ENCODE measurements around the gene OR10A4. TPM values are rescaled to one million over a fixed set of nuclear protein-coding genes. Genes with fewer than 3 reads are reported as not detected.
A peak's percentile ranks its signal among the peaks of the same experiment; 100 is the strongest.

Gene OR10A4
- total and polyA plus RNA-seq, 8 donors: not detected

- DNase-seq (no peak), FAIRE-seq (no peak), ATAC-seq (no peak)
- H3K4me3 ChIP-seq: no peak overlapping the region
- H3K9me3 ChIP-seq: no peaks in the 10 kb centered on the region
- intact Hi-C loops (cut with DNase I): no loop called here
- WGBS, 2 donors: 83 to 84% methylated on average over 3 of the region's 3 CpGs
- no peaks in the 10 kb centered on the region for H3K36me3 ChIP-seq
- no peaks in the 10 kb centered on the region for H3K27me3 ChIP-seq
- H3K4me1 ChIP-seq: no peaks in the 10 kb centered on the region
- no peak for TF ChIP-seq CTCF (IDR thresholded peaks at IDR 0.05)
- H3K27ac ChIP-seq: no peak overlapping the region
These were observed 35.0 kb downstream of the OR10A4 start for GRCh38 chr11:6911378-6911777.

GRCh38 chr11:6911948-6912347 lies 35.5 kb downstream of the OR10A4 start:
- Histone ChIP-seq H3K4me1 (no peaks in the 10 kb centered on the region), H3K27ac (no peak overlapping the region), H3K36me3 (no peaks in the 10 kb centered on the region), H3K9me3 (no peaks in the 10 kb centered on the region), H3K4me3 (no peak overlapping the region), H3K27me3 (no peaks in the 10 kb centered on the region)
- FAIRE-seq: no peak
- intact Hi-C loops (cut with DNase I): no loop called here
- ATAC-seq: peak; percentile 20 to 70 (median 38)
- peak in 3 of 6 donors; percentile 12 to 38 (median 23) for DNase-seq
- no peak for TF ChIP-seq CTCF (IDR thresholded peaks at IDR 0.05)
- WGBS, 2 donors: 37 to 39% methylated on average over 3 of the region's 3 CpGs

GRCh38 chr11:6919698-6920097 lies 43.3 kb downstream of the OR10A4 start:
- Histone ChIP-seq H3K4me1 (no peaks in the 10 kb centered on the region), H3K27ac (no peak overlapping the region), H3K4me3 (no peak overlapping the region), H3K9me3 (no peaks in the 10 kb centered on the region), H3K36me3 (no peaks in the 10 kb centered on the region), H3K27me3 (no peaks in the 10 kb centered on the region)
- no peak for DNase-seq
- 31 to 44% methylated on average over 2 of the region's 2 CpGs for WGBS, 2 donors
- FAIRE-seq: no peak
- intact Hi-C loops (cut with DNase I): no loop called here
- ATAC-seq: no peak
- TF ChIP-seq CTCF (IDR thresholded peaks at IDR 0.05): no peak

GRCh38 chr11:6920702-6921101 lies 44.3 kb downstream of the OR10A4 start, which contains the start of gene OR2D3:
TSS of gene OR2D3 (plus strand) at chr11:6921002. CDS start at chr11:6921002, 0 bp downstream.
- H3K36me3 ChIP-seq: no peaks in the 10 kb centered on the region
- TF ChIP-seq CTCF (IDR thresholded peaks at IDR 0.05): no peak
- no peaks in the 10 kb centered on the region for H3K27me3 ChIP-seq
- FAIRE-seq (no peak), DNase-seq (no peak), ATAC-seq (no peak)
- intact Hi-C loops (cut with DNase I): no loop called here
- no peaks in the 10 kb centered on the region for H3K4me1 ChIP-seq
- no peaks in the 10 kb centered on the region for H3K9me3 ChIP-seq
- H3K27ac ChIP-seq: no peak within 1 kb of the TSS
- no peak within 1 kb of the TSS for H3K4me3 ChIP-seq
- WGBS, 2 donors: 91 to 93% methylated on average over 1 of the region's 1 CpG

- DNase-seq (no peak), ATAC-seq (no peak), FAIRE-seq (no peak)
- no peak for TF ChIP-seq CTCF (IDR thresholded peaks at IDR 0.05)
- H3K4me1 ChIP-seq: peaks cover 0 to 8% (median 5%) of the 10 kb centered on the region in 3 donors
- H3K36me3 ChIP-seq: no peaks in the 10 kb centered on the region
- no peak overlapping the region for H3K4me3 ChIP-seq
- no peaks in the 10 kb centered on the region for H3K9me3 ChIP-seq
- H3K27me3 ChIP-seq: no peaks in the 10 kb centered on the region
- no peak overlapping the region for H3K27ac ChIP-seq
- intact Hi-C loops (cut with DNase I): no loop called here
These were observed 48.7 kb downstream of the OR10A4 start for GRCh38 chr11:6925007-6925577.
